ENCODE data around the gene NDUFS8.

The NDUFS8 gene

DNA sequence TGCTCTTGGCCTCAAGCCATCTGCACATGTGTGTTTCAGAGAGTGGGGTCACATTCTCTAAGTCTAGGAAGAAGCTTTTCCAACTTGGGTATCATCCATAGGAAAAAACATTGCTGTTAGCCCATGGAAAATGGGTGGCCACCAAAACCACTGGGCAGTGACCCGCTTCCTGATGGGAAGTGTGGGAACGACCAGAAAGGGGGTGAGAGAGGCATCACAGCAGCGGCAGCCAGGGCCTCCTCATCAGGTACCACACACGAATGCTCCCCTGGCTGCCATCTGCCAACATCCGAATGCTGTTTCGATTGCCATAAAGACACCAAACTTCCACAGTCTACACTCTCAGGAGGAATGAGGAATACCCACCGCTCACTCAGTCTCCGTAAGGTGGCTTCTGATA is 50.4 kb downstream of the NDUFS8 start:
- DNase-seq (ENCODE audit: low spot score), result no peak

GRCh38 chr11:68081691-68082090 is 51.2 kb downstream of the NDUFS8 start:
- DNase-seq (ENCODE audit: low spot score), result no peak

- DNase-seq (ENCODE audit: low spot score), result no peak
Measured at GRCh38 chr11:68082481-68082880, 52.0 kb downstream of the NDUFS8 start.

DNA sequence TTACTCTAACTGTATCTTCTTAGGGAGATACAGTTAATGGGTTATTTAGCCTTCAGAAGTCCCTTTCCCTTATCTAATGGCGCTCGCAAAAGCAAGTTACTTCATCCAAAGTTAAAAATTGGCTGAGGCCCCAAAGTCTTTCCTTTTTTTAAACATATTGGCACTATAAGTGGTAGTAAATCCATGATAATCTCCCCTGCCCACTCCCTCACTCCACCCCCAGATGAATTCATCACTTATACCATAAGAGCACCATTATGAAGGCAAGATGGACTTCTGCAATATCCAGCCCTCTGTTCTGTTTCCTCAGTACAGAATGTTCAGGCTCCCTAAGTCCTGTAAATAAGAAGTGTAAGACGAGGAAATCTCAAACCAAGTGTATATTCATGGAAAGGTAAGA is 53.0 kb downstream of the NDUFS8 start:
- no peak for DNase-seq (ENCODE audit: low spot score)
